WTC11 (cell line): ENCODE measurements around the gene SEC16A.

Source experiments
- ATF3 ChIP-seq: sonication (generic); formaldehyde crosslinking; conservative IDR thresholded peaks from 2 replicates; pipeline ENCODE4 v1.8.1; 2022; ENCODE audit warnings: mild to moderate bottlenecking, missing genetic modification reagents
- CBFB ChIP-seq: sonication (generic); formaldehyde crosslinking; IDR thresholded peaks from 2 replicates; pipeline ENCODE4 v1.8.1; 2022; ENCODE audit warnings: mild to moderate bottlenecking, low read depth, missing genetic modification reagents
- CREB1 ChIP-seq: sonication (generic); formaldehyde crosslinking; IDR thresholded peaks from 2 replicates; pipeline ENCODE4 v1.8.0; 2023; ENCODE audit warnings: mild to moderate bottlenecking, missing genetic modification reagents
- CTCF ChIP-seq: fragments of 200-600 bp; IDR thresholded peaks from 2 replicates; pipeline ENCODE4 v1.8.0; 2022; ENCODE audit warnings: antibody characterized with exemption
- HMGXB4 ChIP-seq: sonication (generic); formaldehyde crosslinking; IDR thresholded peaks from 2 replicates; pipeline ENCODE4 v1.8.1; 2023; ENCODE audit warnings: mild to moderate bottlenecking, moderate library complexity, missing genetic modification reagents
- JUN ChIP-seq: sonication (generic); formaldehyde crosslinking; IDR thresholded peaks from 2 replicates; pipeline ENCODE4 v1.8.0; 2023; ENCODE audit warnings: mild to moderate bottlenecking, missing genetic modification reagents
- OVOL2 ChIP-seq: fragments of 250-450 bp; sonication (Bioruptor Pico); IDR thresholded peaks from 2 replicates; pipeline ENCODE4 v1.9.0; 2021; ENCODE audit warnings: mild to moderate bottlenecking, borderline replicate concordance
- SMAD3 ChIP-seq: sonication (generic); formaldehyde crosslinking; IDR thresholded peaks from 2 replicates; pipeline ENCODE4 v1.8.0; 2022; ENCODE audit warnings: missing genetic modification reagents, mild to moderate bottlenecking, borderline replicate concordance
- USF2 ChIP-seq: sonication (generic); formaldehyde crosslinking; IDR thresholded peaks from 2 replicates; pipeline ENCODE4 v1.8.1; 2023; ENCODE audit warnings: mild to moderate bottlenecking, missing genetic modification reagents, moderate library complexity

GRCh38 chr9:136416914-136417313, 65.9 kb downstream of the SEC16A start:
- TF ChIP-seq CTCF (no peak), CBFB (CRISPR knock-in tag) (no peak), HMGXB4 (CRISPR knock-in tag) (no peak), JUN (CRISPR knock-in tag) (no peak), USF2 (CRISPR knock-in tag) (no peak), SMAD3 (CRISPR knock-in tag) (no peak), ATF3 (no peak), CREB1 (CRISPR knock-in tag) (no peak), OVOL2 (no peak)
